IMR-90 (cell line): ENCODE measurements around the gene CTIF. TPM values are rescaled to one million over a fixed set of nuclear protein-coding genes. Genes with fewer than 3 reads are reported as not detected.

ENCODE experiments used
- ATAC-seq: fragments of 200-7000 bp; cut with Tn5 transposase; 2 replicates; pipeline ENCODE4 v1.9.1; 2020; ENCODE audit warnings: low read depth, mild to moderate bottlenecking, moderate library complexity
- BruUV-seq: library from RNA; stranded (reverse); fragments of 400-500 nt; replicated peaks from 2 replicates; lab custom pipeline; 2021; lab: Mats Ljungman, UMichigan
- CTCF ChIA-PET: fragments of 300-600 bp; formaldehyde crosslinking; extraction: SDS; loops from one replicate; lab custom pipeline; 2021; ENCODE audit warnings: antibody characterized with exemption; lab: Yijun Ruan, JAX
- POLR2A ChIA-PET: fragments of 300-600 bp; sonication (Branson Sonifier 250); formaldehyde crosslinking; loops from one replicate; lab custom pipeline; 2022; ENCODE audit warnings: antibody characterized with exemption; ENCODE audit not compliant: unreplicated experiment; lab: Charles Lee
- DNase-seq: peaks from one replicate; pipeline ENCODE4 v3.0.0; 2013
- H2AFZ ChIP-seq: replicated peaks from 2 replicates; pipeline ENCODE3; 2013; ENCODE audit warnings: low read length, mild to moderate bottlenecking; ENCODE audit not compliant: poor library complexity
- H2AK5ac ChIP-seq: 2 replicates; pipeline ENCODE4 v1.6.1; 2013; ENCODE audit warnings: low read depth, low read length, inconsistent platforms
- H2AK9ac ChIP-seq: replicated peaks from 2 replicates; pipeline ENCODE3; 2013; ENCODE audit warnings: mild to moderate bottlenecking, low read depth, low read length, moderate library complexity; ENCODE audit not compliant: poor library complexity
- H2BK120ac ChIP-seq: 2 replicates; pipeline ENCODE4 v1.6.1; 2013; ENCODE audit warnings: low read depth, low read length, inconsistent platforms
- H2BK15ac ChIP-seq: 3 replicates; pipeline ENCODE4 v1.6.1; 2013; ENCODE audit warnings: low read depth, low read length, inconsistent platforms
- H2BK20ac ChIP-seq: 2 replicates; pipeline ENCODE4 v1.6.1; 2013; ENCODE audit warnings: low read depth, mild to moderate bottlenecking, inconsistent platforms, low read length, moderate library complexity
- H2BK5ac ChIP-seq: 2 replicates; pipeline ENCODE4 v1.6.1; 2013; ENCODE audit warnings: mild to moderate bottlenecking, low read depth, low read length, inconsistent platforms; ENCODE audit not compliant: poor library complexity, severe bottlenecking
- H3K14ac ChIP-seq: replicated peaks from 2 replicates; pipeline ENCODE4 v1.6.1; 2013; ENCODE audit warnings: low read depth, low read length, inconsistent platforms
- H3K18ac ChIP-seq: 2 replicates; pipeline ENCODE4 v1.6.1; 2013; ENCODE audit warnings: low read depth, low read length, control low read depth
- H3K23ac ChIP-seq: 2 replicates; pipeline ENCODE4 v1.6.1; 2013; ENCODE audit warnings: low read depth, low read length, inconsistent platforms
- H3K27ac ChIP-seq: 2 replicates; pipeline ENCODE4 v1.5.1; 2013; ENCODE audit warnings: mild to moderate bottlenecking, control low read depth, low read length; ENCODE audit not compliant: insufficient read depth
- H3K27me3 ChIP-seq: 2 replicates; pipeline ENCODE4 v1.6.1; 2013; ENCODE audit warnings: low read length; ENCODE audit not compliant: control insufficient read depth, insufficient read depth
- H3K36me3 ChIP-seq: 2 replicates; pipeline ENCODE4 v1.6.1; 2013; ENCODE audit warnings: low read length, mixed read lengths; ENCODE audit not compliant: control insufficient read depth, insufficient read depth
- H3K4ac ChIP-seq: 2 replicates; pipeline ENCODE4 v1.6.1; 2013; ENCODE audit warnings: low read depth, low read length, inconsistent platforms
- H3K4me1 ChIP-seq: 2 replicates; pipeline ENCODE4 v1.6.1; 2013; ENCODE audit warnings: low read length, mixed read lengths; ENCODE audit not compliant: control insufficient read depth, insufficient read depth
- H3K4me2 ChIP-seq: 2 replicates; pipeline ENCODE4 v1.6.1; 2013; ENCODE audit warnings: low read depth, mild to moderate bottlenecking, control low read depth, low read length, moderate library complexity
- H3K4me3 ChIP-seq: 2 replicates; pipeline ENCODE4 v1.5.1; 2013; ENCODE audit warnings: low read depth, mild to moderate bottlenecking, control low read depth, low read length, moderate library complexity; ENCODE audit not compliant: insufficient read depth
- H3K56ac ChIP-seq: 2 replicates; pipeline ENCODE4 v1.6.1; 2013; ENCODE audit warnings: low read length, inconsistent platforms; ENCODE audit not compliant: insufficient read depth; ENCODE audit errors: extremely low read depth
- H3K79me1 ChIP-seq, 2 experiments: 2 replicates each; pipeline ENCODE4 v1.6.1; 2013; ENCODE audit warnings: low read length in 2 of 2, inconsistent platforms in 1 of 2, low read depth in 1 of 2
- H3K9ac ChIP-seq: 2 replicates; pipeline ENCODE4 v1.6.1; 2013; ENCODE audit warnings: low read depth, low read length, control low read depth
- H3K9me1 ChIP-seq: 2 replicates; pipeline ENCODE4 v1.6.1; 2013; ENCODE audit warnings: low read length, inconsistent platforms; ENCODE audit not compliant: insufficient read depth
- H3K9me3 ChIP-seq: 2 replicates; pipeline ENCODE4 v1.6.1; 2013; ENCODE audit warnings: low read length; ENCODE audit not compliant: control insufficient read depth, insufficient read depth
- H4K20me1 ChIP-seq: 2 replicates; pipeline ENCODE4 v1.6.1; 2013; ENCODE audit warnings: low read length, inconsistent platforms; ENCODE audit not compliant: insufficient read depth
- H4K5ac ChIP-seq: 2 replicates; pipeline ENCODE4 v1.6.1; 2013; ENCODE audit warnings: mild to moderate bottlenecking, low read depth, low read length, control low read depth
- H4K8ac ChIP-seq, 2 experiments: 2 replicates each; pipeline ENCODE4 v1.6.1; 2013; ENCODE audit warnings: low read depth in 2 of 2, low read length in 2 of 2, control low read depth in 1 of 2, inconsistent platforms in 1 of 2
- H4K91ac ChIP-seq: 2 replicates; pipeline ENCODE4 v1.6.1; 2013; ENCODE audit warnings: low read depth, low read length, inconsistent platforms; ENCODE audit not compliant: insufficient read depth
- BHLHE40 ChIP-seq: fragments of 150-350 bp; IDR thresholded peaks from 2 replicates; pipeline ENCODE4 v1.6.1; 2016; ENCODE audit warnings: mild to moderate bottlenecking, low read depth, low read length
- FOS ChIP-seq: fragments of 150-350 bp; IDR thresholded peaks from 2 replicates; pipeline ENCODE4 v1.6.1; 2016; ENCODE audit warnings: low read depth, low read length
- MXI1 ChIP-seq: IDR thresholded peaks from 2 replicates; pipeline ENCODE4 v1.6.1; 2012; ENCODE audit warnings: low read depth, mild to moderate bottlenecking, low read length, moderate library complexity, borderline replicate concordance
- RAD21 ChIP-seq: IDR thresholded peaks from 2 replicates; pipeline ENCODE4 v1.6.1; 2012; ENCODE audit warnings: low read length, improper control_type of control experiment
- SMC3 ChIP-seq: fragments of 150-350 bp; IDR thresholded peaks from 2 replicates; pipeline ENCODE4 v1.6.1; 2016; ENCODE audit warnings: low read depth, mild to moderate bottlenecking, antibody characterized with exemption, low read length, moderate library complexity
- WGBS, 2 experiments: methylation state at CpG; one replicate each; pipeline versions ENCODE4 v1.1.5 to v1.1.7; 2013; ENCODE audit warnings: missing lambda C conversion rate in 2 of 2; ENCODE audit not compliant: insufficient read length in 1 of 2; ENCODE audit errors: extremely low coverage in 2 of 2; 5-methylcytosine and 5-hydroxymethylcytosine counted together
- dilution Hi-C: fragments of 300-500 bp; cut with HindIII; formaldehyde crosslinking; loops from one replicate; pipeline ENCODE4 v1.14.3; 2018; ENCODE audit warnings: low sequenced_read_pairs; ENCODE audit not compliant: unreplicated experiment
- in situ Hi-C: fragments of 300-500 bp; cut with MboI; formaldehyde crosslinking; loops from 3 replicates; pipeline ENCODE4 v1.14.3; 2019; ENCODE audit warnings: low sequenced_read_pairs, inconsistent platforms, mixed read lengths
- intact Hi-C: fragments of 100-400 bp; cut with micrococcal nuclease; formaldehyde crosslinking; loops from 2 replicates; pipeline ENCODE4 v1.10.0; 2022
- polyA plus RNA-seq, 3 experiments: library from polyadenylated mRNA; depleted of rRNA; stranded (reverse); fragments of >200 nt; gene quantifications; 2 replicates each; pipeline ENCODE4 v1.2.3, GENCODE V29; 2012; ENCODE audit warnings: low replicate concordance in 1 of 3
- total RNA-seq: library from RNA; depleted of rRNA; stranded (reverse); fragments of >200 nt; gene quantifications from 2 replicates; pipeline ENCODE4 v1.2.3, GENCODE V29; 2012

The CTIF gene
- total and polyA plus RNA-seq, 2 of the 4 experiments (the other 2 are of a cell fraction): 25.1 to 57.0 TPM

- H3K9me1 ChIP-seq: peaks cover 17% of the 10 kb centered on the region
- 95% methylated on average over 7 of the region's 11 CpGs; no CpG with 5 or more reads in 1 of the 2 experiments for WGBS, 2 experiments
- H2BK20ac ChIP-seq: no peak overlapping the region
- H2BK120ac ChIP-seq: no peak overlapping the region
- H2BK5ac ChIP-seq: no peak overlapping the region
- H3K56ac ChIP-seq: no peak overlapping the region
- intact Hi-C loops (no loop called here), in situ Hi-C loops (no loop called here), dilution Hi-C loops (no loop called here)
- peaks cover 40% of the 10 kb centered on the region for H3K36me3 ChIP-seq
- H2AK9ac ChIP-seq: no peak overlapping the region
- no peak overlapping the region for H4K8ac ChIP-seq
- no peak overlapping the region for H3K27ac ChIP-seq
- ATAC-seq (no peak), DNase-seq (no peak)
- TF ChIP-seq SMC3: no peak
- TF ChIP-seq MXI1: no peak
- no peak for TF ChIP-seq RAD21
- no peak for TF ChIP-seq BHLHE40
- TF ChIP-seq FOS: no peak
- H3K9me3 ChIP-seq: no peaks in the 10 kb centered on the region
- H4K20me1 ChIP-seq: peaks cover 12% of the 10 kb centered on the region
- no peak overlapping the region for H4K5ac ChIP-seq
- no peak overlapping the region for H2BK15ac ChIP-seq
- peak overlapping the region; percentile 21 for H2AFZ ChIP-seq
- ChIA-PET CTCF (no interaction called here), POLR2A (interaction anchor here (0.5 to 0.6 kb wide), 2 partner anchors 9 to 79 kb away, joined by 4 to 8 read pairs; no protein-coding TSS in a partner anchor)
- no peak overlapping the region for H3K4me3 ChIP-seq
- H3K27me3 ChIP-seq: no peaks in the 10 kb centered on the region
- no peak overlapping the region for H3K4ac ChIP-seq
- BruUV-seq: no TSS peak
- no peak overlapping the region for H3K9ac ChIP-seq
- H3K14ac ChIP-seq: no peak overlapping the region
- no peak overlapping the region for H2AK5ac ChIP-seq
- H3K18ac ChIP-seq: no peak overlapping the region
- peaks cover 7 to 48% of the 10 kb centered on the region in 2 experiments for H3K79me1 ChIP-seq
- no peak overlapping the region for H3K23ac ChIP-seq
- H4K91ac ChIP-seq: no peak overlapping the region
- no peak overlapping the region for H3K4me2 ChIP-seq
- peaks cover 2% of the 10 kb centered on the region; the same call in 1 of the 2 replicates for H3K4me1 ChIP-seq
These were observed 281.1 kb downstream of the CTIF start for GRCh38 chr18:48819781-48820482.
